COLO668 (cell line): ENCODE measurements around the gene PDE4D.

Experiments used
- DNase-seq: peaks from one replicate; lab custom pipeline; 2025; ENCODE audit not compliant: unreplicated experiment; lab: John Stamatoyannopoulos, UW

The PDE4D gene

GRCh38 chr5:59130431-59130830 lies 763.1 kb downstream of the PDE4D start:
- DNase-seq, result no peak

GRCh38 chr5:59128646-59129290 lies 764.8 kb downstream of the PDE4D start:
- no peak for DNase-seq

- DNase-seq, result no peak
Observed at GRCh38 chr5:59126708-59127573, 766.6 kb downstream of the PDE4D start.

GRCh38 chr5:59126016-59126707 lies 767.4 kb downstream of the PDE4D start:
- DNase-seq, result no peak

- DNase-seq, result no peak
Observed at GRCh38 chr5:59125011-59125961, 768.2 kb downstream of the PDE4D start.

GRCh38 chr5:59123595-59124561 lies 769.6 kb downstream of the PDE4D start:
- no peak for DNase-seq

- DNase-seq, result no peak
Observed at GRCh38 chr5:59119480-59119879, 774.0 kb downstream of the PDE4D start.

GRCh38 chr5:59117320-59117719 lies 776.2 kb downstream of the PDE4D start:
- no peak for DNase-seq

- no peak for DNase-seq
Observed at GRCh38 chr5:59116231-59116865, 777.2 kb downstream of the PDE4D start.

- no peak for DNase-seq
Observed at GRCh38 chr5:59115345-59115744, 778.2 kb downstream of the PDE4D start.

- DNase-seq, result no peak
Observed at GRCh38 chr5:59109383-59109782, 784.1 kb downstream of the PDE4D start.

GRCh38 chr5:59107692-59108091 lies 785.8 kb downstream of the PDE4D start:
- DNase-seq, result no peak

- DNase-seq, result no peak
Observed at GRCh38 chr5:59104400-59105127, 789.0 kb downstream of the PDE4D start.

- no peak for DNase-seq
Observed at GRCh38 chr5:59103303-59103702, 790.2 kb downstream of the PDE4D start.

GRCh38 chr5:59102437-59102836 lies 791.1 kb downstream of the PDE4D start:
- DNase-seq, result no peak

GRCh38 chr5:59100875-59101274 lies 792.7 kb downstream of the PDE4D start:
- no peak for DNase-seq

GRCh38 chr5:59099995-59100345 lies 793.6 kb downstream of the PDE4D start:
- DNase-seq, result no peak

GRCh38 chr5:59099270-59099994 lies 794.1 kb downstream of the PDE4D start:
- DNase-seq, result no peak
